GM18505 (cell line): ENCODE results near the gene EIF4E3.

ENCODE experiments used
- ATAC-seq: cut with Tn5 transposase; IDR thresholded peaks from one replicate; pipeline ENCODE4 v1.9.1; 2021; ENCODE audit not compliant: unreplicated experiment
- POLR2A ChIP-seq: IDR thresholded peaks from 4 replicates; pipeline ENCODE4 v1.6.1; 2011; ENCODE audit warnings: borderline replicate concordance; ENCODE audit not compliant: insufficient read depth, insufficient read length; ENCODE audit errors: extremely low read depth

EIF4E3 gene

GRCh38 chr3:71713041-71713440, 12.2 kb downstream of the EIF4E3 start:
- ATAC-seq = no peak
- no peak for TF ChIP-seq POLR2A

- TF ChIP-seq POLR2A = no peak
- ATAC-seq = no peak
These were observed 14.2 kb downstream of the EIF4E3 start for GRCh38 chr3:71710906-71711494.

GRCh38 chr3:71709908-71710511, 15.2 kb downstream of the EIF4E3 start:
- no peak for TF ChIP-seq POLR2A
- ATAC-seq = no peak

- no peak for TF ChIP-seq POLR2A
- no peak for ATAC-seq
These were observed 16.6 kb downstream of the EIF4E3 start for GRCh38 chr3:71708476-71709105.

- TF ChIP-seq POLR2A = no peak
- no peak for ATAC-seq
These were observed 17.6 kb downstream of the EIF4E3 start for GRCh38 chr3:71707595-71707994.

GRCh38 chr3:71705681-71706080, 19.5 kb downstream of the EIF4E3 start:
- ATAC-seq = no peak

GRCh38 chr3:71704915-71705314, 20.3 kb downstream of the EIF4E3 start:
- ATAC-seq = no peak
- no peak for TF ChIP-seq POLR2A

More at GRCh38 chr3:71705681-71706080, 19.5 kb downstream of the EIF4E3 start:
- TF ChIP-seq POLR2A = no peak

- ATAC-seq = no peak
- no peak for TF ChIP-seq POLR2A
These were observed 21.4 kb downstream of the EIF4E3 start for GRCh38 chr3:71703797-71704196.

- no peak for TF ChIP-seq POLR2A
These were observed 22.8 kb downstream of the EIF4E3 start for GRCh38 chr3:71702131-71703024.

GRCh38 chr3:71701251-71701762, 23.9 kb downstream of the EIF4E3 start:
- no peak for TF ChIP-seq POLR2A
- ATAC-seq = no peak

More at GRCh38 chr3:71702131-71703024, 22.8 kb downstream of the EIF4E3 start:
- ATAC-seq = no peak

- no peak for ATAC-seq
- TF ChIP-seq POLR2A = no peak
These were observed 30.2 kb downstream of the EIF4E3 start for GRCh38 chr3:71695000-71695482.

- no peak for ATAC-seq
- no peak for TF ChIP-seq POLR2A
These were observed 30.7 kb downstream of the EIF4E3 start for GRCh38 chr3:71694358-71694999.
